ENCODE results near the gene TMA16. TPM values are rescaled to one million over a fixed set of nuclear protein-coding genes. Genes with fewer than 3 reads are reported as not detected.

The TMA16 gene
- total and polyA plus RNA-seq, 2 of the 13 experiments (the other 11 are each of a cell fraction or from before 2014, with no cell fraction given) = 8.1 to 52.5 TPM

DNA sequence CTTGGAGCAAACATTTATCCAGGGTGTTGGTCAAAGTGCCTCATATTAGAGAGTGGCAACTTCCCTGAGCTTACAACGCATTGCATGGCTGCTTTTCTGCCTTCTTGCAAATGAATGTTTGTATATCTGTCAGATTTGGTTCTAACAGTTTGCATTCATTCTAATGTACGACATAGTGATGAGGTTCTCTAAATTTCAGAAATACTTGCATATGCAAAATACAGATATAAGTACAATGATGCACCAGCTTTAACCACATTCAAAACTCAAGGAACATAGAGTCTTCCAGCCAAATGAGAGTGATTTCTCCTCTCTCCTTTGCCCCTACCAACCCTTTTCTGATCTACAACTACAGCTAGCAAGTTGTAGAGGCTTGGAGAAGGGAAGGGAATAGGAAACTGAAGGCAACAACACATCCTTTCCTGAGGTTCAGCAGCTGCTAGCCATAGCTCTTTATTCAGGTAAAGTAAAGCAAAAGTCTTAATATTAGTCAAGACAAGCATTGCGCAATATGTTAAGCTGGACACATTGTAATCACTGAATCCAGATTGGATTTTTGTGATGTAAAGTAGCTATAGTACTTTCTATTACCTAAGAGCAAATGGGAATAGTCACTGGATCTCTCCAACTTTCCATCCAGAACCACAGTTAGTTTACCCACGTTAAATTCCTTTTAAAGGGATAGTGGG is 27.3 kb upstream of the TMA16 start:
- intact Hi-C loops (cut with micrococcal nuclease; ENCODE audit: unreplicated experiment) = no loop called here
- WGBS (ENCODE audit: low lambda C conversion rate) = 16% methylated on average over 4 of the region's 4 CpGs

More for the DNA sequence above, 27.3 kb upstream of the TMA16 start:
- no peaks in the 10 kb centered on the region for H3K4me1 ChIP-seq (ENCODE audit: insufficient read depth, low read length)
- no peak overlapping the region for H2AFZ ChIP-seq (ENCODE audit: low read length)
- DNase-seq (ENCODE audit: low spot score) (no peak), ATAC-seq (no peak), FAIRE-seq (no peak)
- CTCF ChIA-PET (ENCODE audit: low intra/inter-chr PET ratio, low total read pairs) = no interaction called here
- H3K79me2 ChIP-seq (ENCODE audit: insufficient read depth, low read length) = no peaks in the 10 kb centered on the region
- no peaks in the 10 kb centered on the region for H3K27me3 ChIP-seq (ENCODE audit: control insufficient read depth in 1 of 2, insufficient read depth in 2 of 2, low read length in 2 of 2)
- H3K4me2 ChIP-seq (ENCODE audit: low read depth, low read length) = no peak overlapping the region
- BruUV-seq (replicated peaks) = no TSS peak
- H3K36me3 ChIP-seq (replicated peaks in 1 of 2; ENCODE audit: control insufficient read depth in 1 of 2, insufficient read depth in 2 of 2, low read length in 2 of 2) = no peaks in the 10 kb centered on the region
- no peaks in the 10 kb centered on the region for H4K20me1 ChIP-seq (ENCODE audit: insufficient read depth, low read length)
- no peak overlapping the region for H3K9ac ChIP-seq (ENCODE audit: insufficient read depth, low read depth, low read length)
- POLR2A ChIA-PET = no interaction called here
- H3K4me3 ChIP-seq (replicated peaks in 1 of 3; ENCODE audit: insufficient read depth in 1 of 3, low read depth in 2 of 3, low read length in 3 of 3) = no peak overlapping the region
- H3K27ac ChIP-seq (ENCODE audit: extremely low read length, insufficient read depth, low read length) = no peak overlapping the region
- in situ Hi-C loops (cut with HindIII; ENCODE audit: extremely low pct_ligation_motif_present, low pct_unique_long_range_greater_than_20kb) = no loop called here
- peak; percentile 88 for TF ChIP-seq CEBPB (IDR thresholded peaks at IDR 0.05; ENCODE audit: borderline replicate concordance, low read depth, low read length)
- no peak for TF ChIP-seq ZNF253 (CRISPR knock-in tag; IDR thresholded peaks at IDR 0.05; ENCODE audit: borderline replicate concordance)
- no peak for TF ChIP-seq RFX3 (CRISPR knock-in tag; IDR thresholded peaks at IDR 0.05)
- 0 out of 2 replicates have a peak, but pooled peaks have one; percentile 19 for TF ChIP-seq CEBPG (CRISPR knock-in tag; IDR thresholded peaks at IDR 0.05)
- TF ChIP-seq, protein P1, sequence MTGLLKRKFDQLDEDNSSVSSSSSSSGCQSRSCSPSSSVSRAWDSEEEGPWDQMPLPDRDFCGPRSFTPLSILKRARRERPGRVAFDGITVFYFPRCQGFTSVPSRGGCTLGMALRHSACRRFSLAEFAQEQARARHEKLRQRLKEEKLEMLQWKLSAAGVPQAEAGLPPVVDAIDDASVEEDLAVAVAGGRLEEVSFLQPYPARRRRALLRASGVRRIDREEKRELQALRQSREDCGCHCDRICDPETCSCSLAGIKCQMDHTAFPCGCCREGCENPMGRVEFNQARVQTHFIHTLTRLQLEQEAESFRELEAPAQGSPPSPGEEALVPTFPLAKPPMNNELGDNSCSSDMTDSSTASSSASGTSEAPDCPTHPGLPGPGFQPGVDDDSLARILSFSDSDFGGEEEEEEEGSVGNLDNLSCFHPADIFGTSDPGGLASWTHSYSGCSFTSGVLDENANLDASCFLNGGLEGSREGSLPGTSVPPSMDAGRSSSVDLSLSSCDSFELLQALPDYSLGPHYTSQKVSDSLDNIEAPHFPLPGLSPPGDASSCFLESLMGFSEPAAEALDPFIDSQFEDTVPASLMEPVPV (CRISPR knock-in tag; IDR thresholded peaks at IDR 0.05) = no peak
- no peak for TF ChIP-seq FOSL2 (CRISPR knock-in tag; IDR thresholded peaks at IDR 0.05)
- no peak for TF ChIP-seq STAT5B (CRISPR knock-in tag; IDR thresholded peaks at IDR 0.05)
- TF ChIP-seq POLR2G (IDR thresholded peaks at IDR 0.05; ENCODE audit: low read depth, low read length) = no peak
- TF ChIP-seq, protein P2, sequence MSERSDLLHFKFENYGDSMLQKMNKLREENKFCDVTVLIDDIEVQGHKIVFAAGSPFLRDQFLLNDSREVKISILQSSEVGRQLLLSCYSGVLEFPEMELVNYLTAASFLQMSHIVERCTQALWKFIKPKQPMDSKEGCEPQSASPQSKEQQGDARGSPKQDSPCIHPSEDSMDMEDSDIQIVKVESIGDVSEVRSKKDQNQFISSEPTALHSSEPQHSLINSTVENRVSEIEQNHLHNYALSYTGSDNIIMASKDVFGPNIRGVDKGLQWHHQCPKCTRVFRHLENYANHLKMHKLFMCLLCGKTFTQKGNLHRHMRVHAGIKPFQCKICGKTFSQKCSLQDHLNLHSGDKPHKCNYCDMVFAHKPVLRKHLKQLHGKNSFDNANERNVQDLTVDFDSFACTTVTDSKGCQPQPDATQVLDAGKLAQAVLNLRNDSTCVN (CRISPR knock-in tag; IDR thresholded peaks at IDR 0.05; ENCODE audit: borderline replicate concordance) = no peak
- TF ChIP-seq, protein P3, sequence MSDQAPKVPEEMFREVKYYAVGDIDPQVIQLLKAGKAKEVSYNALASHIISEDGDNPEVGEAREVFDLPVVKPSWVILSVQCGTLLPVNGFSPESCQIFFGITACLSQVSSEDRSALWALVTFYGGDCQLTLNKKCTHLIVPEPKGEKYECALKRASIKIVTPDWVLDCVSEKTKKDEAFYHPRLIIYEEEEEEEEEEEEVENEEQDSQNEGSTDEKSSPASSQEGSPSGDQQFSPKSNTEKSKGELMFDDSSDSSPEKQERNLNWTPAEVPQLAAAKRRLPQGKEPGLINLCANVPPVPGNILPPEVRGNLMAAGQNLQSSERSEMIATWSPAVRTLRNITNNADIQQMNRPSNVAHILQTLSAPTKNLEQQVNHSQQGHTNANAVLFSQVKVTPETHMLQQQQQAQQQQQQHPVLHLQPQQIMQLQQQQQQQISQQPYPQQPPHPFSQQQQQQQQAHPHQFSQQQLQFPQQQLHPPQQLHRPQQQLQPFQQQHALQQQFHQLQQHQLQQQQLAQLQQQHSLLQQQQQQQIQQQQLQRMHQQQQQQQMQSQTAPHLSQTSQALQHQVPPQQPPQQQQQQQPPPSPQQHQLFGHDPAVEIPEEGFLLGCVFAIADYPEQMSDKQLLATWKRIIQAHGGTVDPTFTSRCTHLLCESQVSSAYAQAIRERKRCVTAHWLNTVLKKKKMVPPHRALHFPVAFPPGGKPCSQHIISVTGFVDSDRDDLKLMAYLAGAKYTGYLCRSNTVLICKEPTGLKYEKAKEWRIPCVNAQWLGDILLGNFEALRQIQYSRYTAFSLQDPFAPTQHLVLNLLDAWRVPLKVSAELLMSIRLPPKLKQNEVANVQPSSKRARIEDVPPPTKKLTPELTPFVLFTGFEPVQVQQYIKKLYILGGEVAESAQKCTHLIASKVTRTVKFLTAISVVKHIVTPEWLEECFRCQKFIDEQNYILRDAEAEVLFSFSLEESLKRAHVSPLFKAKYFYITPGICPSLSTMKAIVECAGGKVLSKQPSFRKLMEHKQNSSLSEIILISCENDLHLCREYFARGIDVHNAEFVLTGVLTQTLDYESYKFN (CRISPR knock-in tag; conservative IDR thresholded peaks at IDR 0.05) = no peak
- no peak for TF ChIP-seq ATM (IDR thresholded peaks at IDR 0.05; ENCODE audit: borderline replicate concordance)
- no peak for TF ChIP-seq RFXAP (CRISPR knock-in tag; IDR thresholded peaks at IDR 0.05; ENCODE audit: borderline replicate concordance)
- TF ChIP-seq NFYC (CRISPR knock-in tag; IDR thresholded peaks at IDR 0.05) = no peak
- no peak for TF ChIP-seq HNRNPH1 (optimal IDR thresholded peaks at IDR 0.05; ENCODE audit: low read depth, low read length)
- no peak for TF ChIP-seq GATAD1 (CRISPR knock-in tag; IDR thresholded peaks at IDR 0.05)
- H3K9me3 ChIP-seq (ENCODE audit: low read length) = no peaks in the 10 kb centered on the region

Measured in HepG2 (cell line).